ENCODE results near the gene LTB4R. TPM values are rescaled to one million over a fixed set of nuclear protein-coding genes. Genes with fewer than 3 reads are reported as not detected.

LTB4R gene
- total RNA-seq, 4 donors from 2014 or later, result 0.13 to 2.2 (median 0.75) TPM

DNA sequence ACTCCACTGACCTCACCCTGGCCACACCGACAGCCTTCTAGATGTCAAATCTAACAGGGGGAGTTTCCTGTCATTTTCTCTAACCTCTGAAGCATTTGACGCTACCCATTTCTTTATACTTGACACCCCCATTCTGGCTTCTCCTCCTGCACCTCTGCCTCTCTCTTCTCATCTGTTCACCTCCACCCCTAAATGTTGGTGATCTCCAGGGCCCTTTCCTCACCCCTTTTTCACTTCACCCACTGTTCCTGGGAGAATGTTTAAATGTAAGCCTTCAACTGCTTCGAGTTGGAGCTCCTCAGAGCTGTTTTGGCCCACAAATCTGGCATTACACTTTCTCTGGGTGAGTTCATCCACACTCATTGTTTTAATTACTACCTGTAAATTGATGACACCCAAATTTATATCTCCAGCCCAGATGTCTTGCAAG is 39.5 kb upstream of the LTB4R start:
- peak overlapping the region; percentile 87 to 99 (median 98) for H3K27ac ChIP-seq
- intact Hi-C loops (cut with DNase I; ENCODE audit: low total_unique reads) (loop anchor here (1.0 kb wide), 3 partner anchors 30 to 40 kb away; partner anchors contain the start of genes GMPR2, LTB4R, NEDD8 and TINF2), in situ Hi-C loops (cut with MboI; ENCODE audit: low sequenced_read_pairs in 4 of 4) (no loop called here)
- H3K36me3 ChIP-seq, result peaks cover 0 to 26% of the 10 kb centered on the region in 2 donors
- H3K27me3 ChIP-seq, result no peaks in the 10 kb centered on the region
- DNase-seq (no peak), ATAC-seq (no peak)
- no peaks in the 10 kb centered on the region for H3K9me3 ChIP-seq
- TF ChIP-seq, protein P1, sequence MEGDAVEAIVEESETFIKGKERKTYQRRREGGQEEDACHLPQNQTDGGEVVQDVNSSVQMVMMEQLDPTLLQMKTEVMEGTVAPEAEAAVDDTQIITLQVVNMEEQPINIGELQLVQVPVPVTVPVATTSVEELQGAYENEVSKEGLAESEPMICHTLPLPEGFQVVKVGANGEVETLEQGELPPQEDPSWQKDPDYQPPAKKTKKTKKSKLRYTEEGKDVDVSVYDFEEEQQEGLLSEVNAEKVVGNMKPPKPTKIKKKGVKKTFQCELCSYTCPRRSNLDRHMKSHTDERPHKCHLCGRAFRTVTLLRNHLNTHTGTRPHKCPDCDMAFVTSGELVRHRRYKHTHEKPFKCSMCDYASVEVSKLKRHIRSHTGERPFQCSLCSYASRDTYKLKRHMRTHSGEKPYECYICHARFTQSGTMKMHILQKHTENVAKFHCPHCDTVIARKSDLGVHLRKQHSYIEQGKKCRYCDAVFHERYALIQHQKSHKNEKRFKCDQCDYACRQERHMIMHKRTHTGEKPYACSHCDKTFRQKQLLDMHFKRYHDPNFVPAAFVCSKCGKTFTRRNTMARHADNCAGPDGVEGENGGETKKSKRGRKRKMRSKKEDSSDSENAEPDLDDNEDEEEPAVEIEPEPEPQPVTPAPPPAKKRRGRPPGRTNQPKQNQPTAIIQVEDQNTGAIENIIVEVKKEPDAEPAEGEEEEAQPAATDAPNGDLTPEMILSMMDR (IDR thresholded peaks at IDR 0.05 in 4 of 5, conservative IDR thresholded peaks at IDR 0.05 in 1 of 5), result no peak
- TF ChIP-seq POLR2A (IDR thresholded peaks at IDR 0.05), result no peak
- peak overlapping the region; percentile 78 to 98 (median 94) for H3K4me3 ChIP-seq
- H3K4me1 ChIP-seq, result peaks cover 4 to 6% of the 10 kb centered on the region in 2 donors

DNA sequence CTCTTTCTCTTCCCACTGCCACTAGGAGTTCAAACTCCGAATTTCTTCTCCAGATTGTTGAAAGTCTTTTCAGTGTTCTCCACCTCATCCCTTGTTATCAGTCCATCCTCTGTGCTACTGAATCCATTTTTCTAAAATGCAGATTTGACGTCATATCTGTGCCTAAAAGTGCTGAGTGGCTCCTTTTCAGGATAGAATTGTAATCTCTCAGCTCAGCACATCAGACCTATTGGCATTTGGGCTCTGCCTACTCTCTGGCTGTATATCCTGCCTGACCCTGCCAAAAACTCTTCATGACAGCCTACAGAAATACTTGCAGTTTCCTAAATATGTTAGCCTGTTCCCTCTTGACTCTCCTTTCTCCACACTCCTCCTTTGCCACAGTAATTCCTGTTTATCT is 38.8 kb upstream of the LTB4R start:
- no peak for DNase-seq
- ATAC-seq, result no peak
- H3K9me3 ChIP-seq, result no peaks in the 10 kb centered on the region
- peaks cover 0 to 20% of the 10 kb centered on the region in 2 donors for H3K36me3 ChIP-seq
- no peaks in the 10 kb centered on the region for H3K27me3 ChIP-seq
- TF ChIP-seq, protein P1 (IDR thresholded peaks at IDR 0.05 in 4 of 5, conservative IDR thresholded peaks at IDR 0.05 in 1 of 5), result no peak
- no peak for TF ChIP-seq POLR2A (IDR thresholded peaks at IDR 0.05)
- H3K4me1 ChIP-seq, result peaks cover 4 to 6% of the 10 kb centered on the region in 2 donors
- no peak overlapping the region for H3K4me3 ChIP-seq
- intact Hi-C loops (cut with DNase I; ENCODE audit: low total_unique reads), result no loop called here
- H3K27ac ChIP-seq, result no peak overlapping the region
- in situ Hi-C loops (cut with MboI; ENCODE audit: low sequenced_read_pairs in 4 of 4), result no loop called here

DNA sequence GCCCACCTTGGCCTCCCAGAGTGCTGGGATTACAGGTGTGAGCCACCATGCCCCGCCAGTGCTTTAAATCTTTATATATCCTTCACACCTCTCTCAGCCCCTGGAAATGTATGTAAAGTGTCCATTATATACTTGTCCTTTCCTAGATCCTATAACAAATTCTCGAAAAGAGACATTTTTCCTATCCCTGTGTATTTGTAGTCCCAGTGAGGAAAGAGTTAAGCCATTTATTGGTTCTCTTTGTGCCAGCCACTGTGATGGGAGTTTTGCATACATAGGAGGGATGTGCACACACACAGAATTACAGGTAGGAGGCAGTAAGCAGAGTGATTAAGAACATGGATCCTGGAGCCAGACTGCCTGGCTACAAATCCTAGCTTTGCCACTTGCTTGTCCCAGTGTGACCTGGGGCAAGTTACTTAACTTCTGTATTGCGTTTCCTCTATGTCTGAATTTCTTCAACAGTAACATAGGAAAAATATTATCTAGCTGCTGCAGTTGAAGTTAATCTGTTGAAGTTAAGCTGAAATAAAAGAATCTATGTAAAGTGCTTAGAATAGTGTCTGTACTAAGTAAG is 37.8 kb upstream of the LTB4R start:
- intact Hi-C loops (cut with DNase I; ENCODE audit: low total_unique reads) (no loop called here), in situ Hi-C loops (cut with MboI; ENCODE audit: low sequenced_read_pairs in 4 of 4) (no loop called here)
- Histone ChIP-seq H3K4me3 (no peak overlapping the region), H3K36me3 (peaks cover 0 to 13% of the 10 kb centered on the region in 2 donors), H3K4me1 (peaks cover 4 to 6% of the 10 kb centered on the region in 2 donors), H3K27ac (no peak overlapping the region), H3K27me3 (no peaks in the 10 kb centered on the region), H3K9me3 (no peaks in the 10 kb centered on the region)
- ATAC-seq (no peak), DNase-seq (no peak)
- no peak for TF ChIP-seq POLR2A (IDR thresholded peaks at IDR 0.05)
- TF ChIP-seq, protein P1 (IDR thresholded peaks at IDR 0.05 in 4 of 5, conservative IDR thresholded peaks at IDR 0.05 in 1 of 5), result no peak

DNA sequence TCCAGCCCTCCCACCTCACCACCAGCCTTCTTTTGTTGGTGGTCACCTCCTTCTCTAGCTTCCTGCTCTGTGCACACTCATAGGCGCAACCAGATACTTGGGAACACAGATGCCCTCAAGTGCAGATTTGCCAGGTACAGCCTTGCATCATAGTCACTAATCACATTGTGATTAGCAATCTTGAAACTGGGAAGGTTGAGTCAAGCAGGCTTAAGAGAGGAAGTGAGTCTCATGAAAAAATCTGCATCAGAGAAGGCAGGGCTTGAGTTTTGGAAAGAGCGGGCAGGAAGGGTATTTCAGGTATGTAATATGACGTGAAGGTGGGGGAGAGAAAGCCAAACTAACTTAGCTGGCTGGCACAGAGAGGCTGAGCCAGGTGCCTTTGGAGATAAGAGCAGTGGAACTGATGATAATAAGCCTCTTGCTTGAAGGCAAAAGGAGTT is 37.2 kb upstream of the LTB4R start:
- Histone ChIP-seq H3K36me3 (peaks cover 0 to 10% of the 10 kb centered on the region in 2 donors), H3K27ac (no peak overlapping the region), H3K4me1 (peaks cover 4 to 6% of the 10 kb centered on the region in 2 donors), H3K4me3 (no peak overlapping the region), H3K9me3 (no peaks in the 10 kb centered on the region), H3K27me3 (no peaks in the 10 kb centered on the region)
- DNase-seq, result no peak
- intact Hi-C loops (cut with DNase I; ENCODE audit: low total_unique reads) (no loop called here), in situ Hi-C loops (cut with MboI; ENCODE audit: low sequenced_read_pairs in 4 of 4) (no loop called here)
- TF ChIP-seq, protein P1 (IDR thresholded peaks at IDR 0.05 in 4 of 5, conservative IDR thresholded peaks at IDR 0.05 in 1 of 5), result no peak
- no peak for TF ChIP-seq POLR2A (IDR thresholded peaks at IDR 0.05)
- no peak for ATAC-seq

Data from gastrocnemius medialis (tissue), 4 donors.